B cell (primary cell): ENCODE results near the gene ANO5.

ENCODE experiments used
- EZH2 ChIP-seq: IDR thresholded peaks from 2 replicates; pipeline ENCODE4 v1.6.1; 2012; ENCODE audit warnings: borderline replicate concordance, low read depth, mild to moderate bottlenecking, moderate library complexity, low read length; ENCODE audit not compliant: insufficient read depth, poor library complexity, severe bottlenecking
- TF ChIP-seq, protein P1 (sequence below): fragments of 200-600 bp; IDR thresholded peaks from one replicate; pipeline ENCODE4 v1.8.0; 2022; ENCODE audit warnings: antibody characterized with exemption, mild to moderate bottlenecking

DNA sequence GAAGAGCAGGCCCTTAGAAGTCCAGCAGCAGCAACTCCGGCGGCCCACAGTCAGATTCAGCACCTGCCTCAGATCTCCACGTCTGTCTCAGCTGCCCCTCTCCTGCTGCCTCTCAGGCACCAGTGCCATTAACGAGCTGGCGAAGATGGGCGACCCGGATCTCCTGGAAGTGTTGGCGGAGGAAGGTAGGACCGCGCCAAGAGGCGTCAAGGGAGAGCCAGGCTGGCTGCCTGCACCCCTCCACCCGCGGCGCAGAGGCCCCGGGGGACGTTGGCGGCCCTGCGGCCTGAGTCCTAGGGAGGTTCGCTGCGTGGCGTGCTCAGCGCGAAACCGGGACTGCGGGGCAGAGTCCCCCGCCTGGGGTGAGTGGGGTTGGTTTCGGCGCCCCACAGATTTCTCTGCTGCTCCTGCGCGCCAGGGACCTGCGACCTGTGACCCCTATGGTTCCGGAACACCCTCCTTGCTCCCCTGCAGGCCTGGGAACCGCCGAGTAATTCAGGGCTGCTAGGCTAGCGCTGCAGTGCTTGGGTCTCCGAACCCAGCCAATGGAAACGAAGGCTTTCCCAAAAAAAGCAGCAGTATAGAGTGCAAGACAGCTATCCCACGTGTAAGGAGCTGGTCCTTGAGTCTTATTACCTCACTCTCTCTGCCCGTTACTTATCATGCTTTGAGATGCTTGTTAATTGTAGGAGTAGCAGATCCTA is 615 bp downstream of the ANO5 start:
- TF ChIP-seq, protein P1, sequence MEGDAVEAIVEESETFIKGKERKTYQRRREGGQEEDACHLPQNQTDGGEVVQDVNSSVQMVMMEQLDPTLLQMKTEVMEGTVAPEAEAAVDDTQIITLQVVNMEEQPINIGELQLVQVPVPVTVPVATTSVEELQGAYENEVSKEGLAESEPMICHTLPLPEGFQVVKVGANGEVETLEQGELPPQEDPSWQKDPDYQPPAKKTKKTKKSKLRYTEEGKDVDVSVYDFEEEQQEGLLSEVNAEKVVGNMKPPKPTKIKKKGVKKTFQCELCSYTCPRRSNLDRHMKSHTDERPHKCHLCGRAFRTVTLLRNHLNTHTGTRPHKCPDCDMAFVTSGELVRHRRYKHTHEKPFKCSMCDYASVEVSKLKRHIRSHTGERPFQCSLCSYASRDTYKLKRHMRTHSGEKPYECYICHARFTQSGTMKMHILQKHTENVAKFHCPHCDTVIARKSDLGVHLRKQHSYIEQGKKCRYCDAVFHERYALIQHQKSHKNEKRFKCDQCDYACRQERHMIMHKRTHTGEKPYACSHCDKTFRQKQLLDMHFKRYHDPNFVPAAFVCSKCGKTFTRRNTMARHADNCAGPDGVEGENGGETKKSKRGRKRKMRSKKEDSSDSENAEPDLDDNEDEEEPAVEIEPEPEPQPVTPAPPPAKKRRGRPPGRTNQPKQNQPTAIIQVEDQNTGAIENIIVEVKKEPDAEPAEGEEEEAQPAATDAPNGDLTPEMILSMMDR = no peak
- no peak for TF ChIP-seq EZH2
